Heart right ventricle (tissue), 16 donors: ENCODE measurements around the gene CNOT6. TPM values are rescaled to one million over a fixed set of nuclear protein-coding genes. Genes with fewer than 3 reads are reported as not detected.

Experiments
- ATAC-seq, 8 donors: fragments of 200-7000 bp; cut with Tn5 transposase; one replicate each; pipeline ENCODE4 v1.9.1; 2020; ENCODE audit warnings: mild to moderate bottlenecking in 8 of 8, moderate library complexity in 8 of 8, moderate number of reproducible peaks in 1 of 8
- DNase-seq, 2 donors: peaks; one replicate each; pipeline ENCODE4 v3.0.0-alpha.2; 2020
- H3K27ac ChIP-seq, 10 donors: fragments of 200-600 bp; sonication (generic) in 2 of 10; one replicate each; pipeline versions ENCODE4 v1.5.0 to v1.8.0; 2020 to 2022; ENCODE audit warnings: mild to moderate bottlenecking in 3 of 10
- H3K27me3 ChIP-seq, 7 donors: fragments of 200-600 bp; one replicate each; pipeline ENCODE4 v1.8.0; 2021 to 2022; ENCODE audit warnings: mild to moderate bottlenecking in 2 of 7
- H3K36me3 ChIP-seq, 9 donors: fragments of 200-600 bp; sonication (generic) in 1 of 9; one replicate each; pipeline versions ENCODE4 v1.5.0 to v1.8.0; 2020 to 2022; ENCODE audit warnings: mild to moderate bottlenecking in 2 of 9
- H3K4me1 ChIP-seq, 9 donors: fragments of 200-600 bp; sonication (generic) in 1 of 9; one replicate each; pipeline versions ENCODE4 v1.5.0 to v1.8.0; 2020 to 2022; ENCODE audit warnings: mild to moderate bottlenecking in 4 of 9
- H3K4me3 ChIP-seq, 10 donors: fragments of 200-600 bp; sonication (generic) in 2 of 10; one replicate each; pipeline versions ENCODE4 v1.5.0 to v1.8.0; 2020 to 2022; ENCODE audit warnings: mild to moderate bottlenecking in 7 of 10, moderate library complexity in 2 of 10
- H3K9me3 ChIP-seq, 11 donors: fragments of 200-600 bp in 10 of 11; sonication (generic) in 2 of 11; one replicate each; pipeline versions ENCODE4 v1.5.0 to v1.8.0; 2013 to 2022; ENCODE audit warnings: mild to moderate bottlenecking in 2 of 11, control low read depth in 1 of 11, moderate library complexity in 1 of 11
- CTCF ChIP-seq, 9 donors: fragments of 200-600 bp; sonication (generic) in 2 of 9; IDR thresholded peaks; one replicate each; pipeline versions ENCODE4 v1.5.0 to v1.8.0; 2021 to 2022; ENCODE audit warnings: antibody characterized with exemption in 9 of 9, mild to moderate bottlenecking in 5 of 9, moderate library complexity in 1 of 9
- WGBS, 2 donors: extraction: QIAGEN DNeasy Blood & Tissue Kit; methylation state at CpG; one replicate each; pipeline ENCODE4 v1.1.7; 2013; ENCODE audit warnings: inconsistent platforms in 1 of 2; 5-methylcytosine and 5-hydroxymethylcytosine counted together
- intact Hi-C, 10 donors: fragments of 100-400 bp; cut with DNase I; formaldehyde crosslinking; loops; one replicate each; pipeline versions ENCODE4 v1.11.1 to v1.14.2; 2022
- polyA plus RNA-seq, 2 donors: library from polyadenylated mRNA; stranded (reverse); fragments of 200-250 nt; gene quantifications; one replicate each; pipeline ENCODE4 v1.2.3, GENCODE V29; 2013
- total RNA-seq, 10 donors: library from RNA; stranded (reverse); fragmentation: NEBNext Ultra II Directional in 3 of 10; extraction: Animal tissue kit (Norgen Biotek cat#: 25700) in 3 of 10; gene quantifications; one replicate each; pipeline versions ENCODE4 v1.2.1 to v1.2.4, GENCODE V29; 2021 to 2023
- donor health status: Arrhythmogenic right ventricular cardiomyopathy.
- donor health status: ischemic (EF 13 %, LVEDD 7.1; RV severe dilation, severe dysfunction).
- donor health status: healthy with polysubstance abuse.
- donor health status: DM: no; HTN: yes; CAD: no.
- donor health status: DM: no; HTN: no; CAD: no.
- donor health status: ischemic (EF 25% LVEDD 6.9; RV normal size, moderate dysfunction).
- donor health status: ischemic (EF 25% LVEDD 5.7; RV mildly dilated, moderate dysfunction).
- donor health status: healthy.
- donor health status: DM: yes; HTN: yes; CAD: no.
- donor health status: Ischemic cardiomyopathy.
- donor health status: ischemic (EF 35%, LVEDD 5.7; RV mildly dilated, moderate dysfunction).
- donor health status: nonischemic (EF 11% LVEDD 7.7; RV severe dilation, severe dysfunction).
- donor health status: DM: yes; HTN: yes; CAD: no.
- donor health status: PGD.
- donor health status: ischemic (EF 29% LVEDD 5.4; RV normal size, mild dysfunction).
- donor health status: nonischemic (EF 23%, LVEDD 6.1; RV moderate dilation, normal function).

CNOT6 gene
- total and polyA plus RNA-seq, 12 donors: 3.8 to 20.5 (median 13.1) TPM

GRCh38 chr5:180521101-180521500, 26.9 kb downstream of the CNOT6 start:
- ATAC-seq: no peak
- Histone ChIP-seq H3K9me3 (no peaks in the 10 kb centered on the region), H3K36me3 (no peaks in the 10 kb centered on the region), H3K4me3 (no peak overlapping the region), H3K27me3 (no peaks in the 10 kb centered on the region), H3K4me1 (peaks cover 3 to 60% (median 29%) of the 10 kb centered on the region in 9 donors), H3K27ac (no peak overlapping the region)
- 96 to 97% methylated on average over 3 of the region's 3 CpGs for WGBS, 2 donors
- intact Hi-C loops: no loop called here
- no peak for TF ChIP-seq CTCF (IDR thresholded peaks at IDR 0.05)
- DNase-seq: no peak

- Histone ChIP-seq H3K9me3 (no peaks in the 10 kb centered on the region), H3K27ac (no peak overlapping the region), H3K4me3 (no peak overlapping the region), H3K4me1 (peaks cover 3 to 60% (median 29%) of the 10 kb centered on the region in 9 donors), H3K27me3 (no peaks in the 10 kb centered on the region), H3K36me3 (no peaks in the 10 kb centered on the region)
- no peak for TF ChIP-seq CTCF (IDR thresholded peaks at IDR 0.05)
- intact Hi-C loops: no loop called here
- ATAC-seq (no peak), DNase-seq (no peak)
- WGBS, 2 donors: 95 to 96% methylated on average over 1 of the region's 1 CpG
These were observed 27.4 kb downstream of the CNOT6 start for GRCh38 chr5:180521591-180521990.

GRCh38 chr5:180522330-180522729, 28.2 kb downstream of the CNOT6 start:
- H3K4me1 ChIP-seq: peaks cover 3 to 60% (median 29%) of the 10 kb centered on the region in 9 donors
- ATAC-seq (no peak), DNase-seq (no peak)

GRCh38 chr5:180523629-180524466, 29.7 kb downstream of the CNOT6 start:
- intact Hi-C loops: no loop called here
- WGBS, 2 donors: 27 to 59% methylated on average over 4 of the region's 4 CpGs
- peaks cover 3 to 52% (median 29%) of the 10 kb centered on the region in 9 donors for H3K4me1 ChIP-seq

More at GRCh38 chr5:180522330-180522729, 28.2 kb downstream of the CNOT6 start:
- 67 to 72% methylated on average over 5 of the region's 5 CpGs for WGBS, 2 donors
- intact Hi-C loops: no loop called here
- Histone ChIP-seq H3K4me3 (no peak overlapping the region), H3K27ac (no peak overlapping the region), H3K27me3 (no peaks in the 10 kb centered on the region), H3K36me3 (peaks cover 0 to 2% (median 0%) of the 10 kb centered on the region in 9 donors), H3K9me3 (no peaks in the 10 kb centered on the region)
- no peak for TF ChIP-seq CTCF (IDR thresholded peaks at IDR 0.05)

More at GRCh38 chr5:180523629-180524466, 29.7 kb downstream of the CNOT6 start:
- Histone ChIP-seq H3K4me3 (no peak overlapping the region), H3K27ac (no peak overlapping the region), H3K27me3 (no peaks in the 10 kb centered on the region), H3K36me3 (peaks cover 0 to 4% (median 0%) of the 10 kb centered on the region in 9 donors), H3K9me3 (no peaks in the 10 kb centered on the region)
- no peak for TF ChIP-seq CTCF (IDR thresholded peaks at IDR 0.05)
- ATAC-seq (no peak), DNase-seq (no peak)
